ENCODE results near the gene IL9.

Gene IL9

DNA sequence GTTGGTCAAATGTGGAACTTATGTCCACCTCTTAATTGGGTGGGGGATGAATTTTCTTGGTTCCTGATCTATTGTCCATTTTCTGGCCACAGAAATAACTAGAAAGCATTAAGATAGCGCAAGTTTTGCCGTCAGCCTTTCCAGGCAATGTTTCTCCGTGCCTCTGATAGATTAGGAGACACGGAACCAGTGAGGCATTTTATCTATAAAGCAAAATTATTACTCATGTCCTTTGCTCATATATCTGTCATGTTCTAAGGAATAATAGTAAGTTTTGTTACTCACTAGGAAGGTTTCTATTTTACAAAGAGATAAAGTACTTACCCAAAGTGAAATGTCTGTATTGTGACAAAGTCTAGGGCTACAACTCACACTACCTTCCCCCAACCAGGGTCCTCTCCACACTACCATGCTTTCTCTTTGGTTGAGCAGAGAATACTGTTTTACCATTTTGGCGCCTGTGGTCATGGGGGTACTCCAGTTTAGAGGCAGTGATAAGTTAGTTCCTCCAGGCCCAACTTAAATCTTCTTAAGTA, 19.9 kb upstream of the IL9 start:
- Mint-ChIP-seq H3K4me3 (no peak overlapping the region), H3K27ac (ENCODE audit: low read depth) (no peak overlapping the region), H3K36me3 (ENCODE audit: insufficient read depth) (no peaks in the 10 kb centered on the region), H3K9me3 (no peaks in the 10 kb centered on the region), H3K4me1 (peaks cover 17% of the 10 kb centered on the region), H3K27me3 (peaks cover 45% of the 10 kb centered on the region)
- DNase-seq (ENCODE audit: low spot score in 2 of 2) (no peak), ATAC-seq (replicated peaks; ENCODE audit: extremely low read depth, poor library complexity, severe bottlenecking) (no peak)

GRCh38 chr5:135913713-135914626, 18.3 kb upstream of the IL9 start:
- Mint-ChIP-seq H3K4me3 (no peak overlapping the region), H3K4me1 (peaks cover 17% of the 10 kb centered on the region), H3K9me3 (no peaks in the 10 kb centered on the region), H3K27ac (ENCODE audit: low read depth) (no peak overlapping the region), H3K36me3 (ENCODE audit: insufficient read depth) (no peaks in the 10 kb centered on the region), H3K27me3 (peaks cover 60% of the 10 kb centered on the region)
- peak; percentile 22 for ATAC-seq (replicated peaks; ENCODE audit: extremely low read depth, poor library complexity, severe bottlenecking)
- DNase-seq (ENCODE audit: low spot score in 2 of 2), result no peak

DNA sequence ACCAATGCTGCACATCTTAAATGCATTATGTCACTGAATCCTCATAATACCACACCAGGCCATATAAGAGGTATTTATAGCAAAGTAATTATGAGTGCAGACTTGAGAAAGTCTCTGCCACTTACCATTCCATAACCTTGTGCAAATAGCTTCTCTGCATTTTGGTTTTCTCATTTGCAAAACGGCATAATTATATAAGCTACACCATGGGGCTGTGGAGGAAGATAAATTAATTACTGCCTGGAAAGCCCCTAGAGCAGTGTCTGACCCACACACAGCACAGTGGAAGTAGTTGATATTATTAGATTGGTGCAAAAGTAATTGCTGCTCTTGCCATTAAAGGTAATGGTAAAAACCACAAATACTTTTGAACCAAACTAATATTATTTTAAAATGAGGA, 9.5 kb upstream of the IL9 start:
- Mint-ChIP-seq H3K36me3 (ENCODE audit: insufficient read depth) (peaks cover 2% of the 10 kb centered on the region), H3K27me3 (peaks cover 82% of the 10 kb centered on the region)

GRCh38 chr5:135901633-135902032, 6.0 kb upstream of the IL9 start:
- Mint-ChIP-seq H3K36me3 (ENCODE audit: insufficient read depth) (no peaks in the 10 kb centered on the region), H3K4me1 (no peaks in the 10 kb centered on the region), H3K4me3 (no peak overlapping the region), H3K27ac (ENCODE audit: low read depth) (no peak overlapping the region), H3K27me3 (peaks cover 87% of the 10 kb centered on the region), H3K9me3 (no peaks in the 10 kb centered on the region)
- no peak for DNase-seq (ENCODE audit: low spot score in 2 of 2)
- no peak for ATAC-seq (replicated peaks; ENCODE audit: extremely low read depth, poor library complexity, severe bottlenecking)

More for the DNA sequence above, 9.5 kb upstream of the IL9 start:
- Mint-ChIP-seq H3K4me1 (no peaks in the 10 kb centered on the region), H3K9me3 (no peaks in the 10 kb centered on the region), H3K27ac (ENCODE audit: low read depth) (no peak overlapping the region), H3K4me3 (no peak overlapping the region)
- ATAC-seq (replicated peaks; ENCODE audit: extremely low read depth, poor library complexity, severe bottlenecking) (no peak), DNase-seq (ENCODE audit: low spot score in 2 of 2) (no peak)

DNA sequence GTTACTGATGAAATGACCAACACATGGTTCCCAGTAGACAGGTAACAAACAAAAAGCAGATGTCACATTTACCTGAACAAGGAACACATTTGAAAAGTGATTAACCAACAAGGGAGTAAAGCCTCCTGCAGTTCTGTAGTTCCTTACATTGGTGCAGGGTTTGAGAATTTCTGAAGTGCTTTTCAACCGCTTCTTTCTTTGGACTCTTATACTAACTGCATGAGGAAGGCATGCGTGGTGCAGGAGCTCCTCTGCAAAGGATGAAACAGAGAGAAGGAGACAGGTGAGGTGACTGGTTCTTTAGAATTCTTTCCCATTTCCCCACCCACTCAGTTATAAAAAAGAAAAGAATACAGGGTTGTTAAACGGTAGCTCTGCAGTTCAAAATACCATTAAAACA, 4.6 kb upstream of the IL9 start:
- H3K4me3 Mint-ChIP-seq, result no peak overlapping the region
- no peak for DNase-seq (ENCODE audit: low spot score in 2 of 2)
- no peaks in the 10 kb centered on the region for H3K36me3 Mint-ChIP-seq (ENCODE audit: insufficient read depth)
- H3K9me3 Mint-ChIP-seq, result no peaks in the 10 kb centered on the region
- H3K27me3 Mint-ChIP-seq, result peaks cover 87% of the 10 kb centered on the region
- H3K27ac Mint-ChIP-seq (ENCODE audit: low read depth), result no peak overlapping the region
- ATAC-seq (replicated peaks; ENCODE audit: extremely low read depth, poor library complexity, severe bottlenecking), result no peak
- H3K4me1 Mint-ChIP-seq, result no peaks in the 10 kb centered on the region

DNA sequence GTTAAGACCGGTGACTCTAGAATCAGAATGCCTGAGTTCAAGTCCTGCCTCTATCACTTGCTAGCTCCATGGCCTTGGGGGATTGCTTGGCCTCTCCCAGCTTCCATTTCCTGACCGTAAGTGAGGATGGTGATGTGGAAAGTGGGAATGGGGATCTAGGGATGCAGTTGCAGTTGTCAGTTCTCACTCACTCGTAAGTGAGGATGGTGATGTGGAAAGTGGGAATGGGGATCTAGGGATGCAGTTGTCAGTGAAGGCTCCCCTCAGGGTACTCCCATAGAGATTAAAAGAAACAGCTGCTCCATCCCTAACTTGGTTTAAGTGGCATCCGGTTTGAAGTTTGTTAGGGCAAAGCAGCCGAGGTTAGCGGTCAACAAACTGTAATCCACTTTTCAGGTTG, 3.0 kb upstream of the IL9 start:
- ATAC-seq (replicated peaks; ENCODE audit: extremely low read depth, poor library complexity, severe bottlenecking), result no peak
- Mint-ChIP-seq H3K36me3 (ENCODE audit: insufficient read depth) (no peaks in the 10 kb centered on the region), H3K27me3 (peaks cover 81% of the 10 kb centered on the region), H3K4me1 (no peaks in the 10 kb centered on the region), H3K4me3 (no peak overlapping the region), H3K9me3 (no peaks in the 10 kb centered on the region), H3K27ac (ENCODE audit: low read depth) (no peak overlapping the region)
- DNase-seq (ENCODE audit: low spot score in 2 of 2), result no peak

DNA sequence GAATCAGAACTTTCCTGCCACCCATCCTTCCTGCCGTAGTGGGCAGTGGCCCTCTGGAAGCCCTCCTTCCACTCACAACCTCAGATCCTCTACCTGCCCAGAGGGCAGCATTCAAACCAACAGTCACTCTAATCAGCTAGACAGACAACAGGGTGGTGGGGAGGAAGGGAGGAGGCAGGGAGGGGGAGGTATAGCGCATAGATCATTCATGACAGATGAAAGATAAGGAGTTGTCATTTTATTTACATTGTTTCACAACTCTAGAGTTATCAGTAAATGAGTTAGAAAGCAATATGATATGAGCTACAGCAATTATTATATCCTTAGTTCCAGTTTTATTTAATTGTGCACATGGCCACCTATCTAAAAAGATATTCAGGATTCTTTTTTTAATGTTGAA, 852 bp downstream of the IL9 start:
- peaks cover 70% of the 10 kb centered on the region for H3K27me3 Mint-ChIP-seq
- H3K4me1 Mint-ChIP-seq, result peaks cover 9% of the 10 kb centered on the region
- H3K4me3 Mint-ChIP-seq, result no peak overlapping the region

DNA sequence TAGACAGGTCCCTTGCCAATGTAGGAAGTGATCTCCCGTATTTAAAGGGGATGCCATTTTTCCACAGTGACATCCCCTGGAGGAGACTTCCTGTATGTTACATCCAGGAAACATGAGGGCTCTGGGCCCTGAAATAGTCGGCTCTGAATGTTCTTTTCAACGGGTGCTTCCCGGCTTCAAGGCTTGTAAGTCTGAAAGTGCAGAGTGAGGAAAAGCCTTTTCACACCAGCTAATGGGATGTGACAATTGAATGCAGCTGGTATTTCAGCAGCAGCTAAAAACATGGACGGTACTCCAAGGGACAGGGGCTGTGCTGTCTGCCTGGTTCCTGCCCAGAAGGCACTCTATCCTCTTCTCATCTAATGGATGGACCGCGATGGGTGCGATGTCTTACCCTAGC, 1.4 kb downstream of the IL9 start:
- Mint-ChIP-seq H3K4me1 (peaks cover 9% of the 10 kb centered on the region), H3K27me3 (peaks cover 67% of the 10 kb centered on the region), H3K4me3 (no peak overlapping the region), H3K27ac (ENCODE audit: low read depth) (no peak overlapping the region), H3K9me3 (no peaks in the 10 kb centered on the region), H3K36me3 (ENCODE audit: insufficient read depth) (no peaks in the 10 kb centered on the region)
- no peak for DNase-seq (ENCODE audit: low spot score in 2 of 2)
- no peak for ATAC-seq (replicated peaks; ENCODE audit: extremely low read depth, poor library complexity, severe bottlenecking)

More for the DNA sequence above, 852 bp downstream of the IL9 start:
- ATAC-seq (replicated peaks; ENCODE audit: extremely low read depth, poor library complexity, severe bottlenecking) (no peak), DNase-seq (ENCODE audit: low spot score in 2 of 2) (no peak)
- no peaks in the 10 kb centered on the region for H3K36me3 Mint-ChIP-seq (ENCODE audit: insufficient read depth)
- H3K9me3 Mint-ChIP-seq, result no peaks in the 10 kb centered on the region
- H3K27ac Mint-ChIP-seq (ENCODE audit: low read depth), result no peak overlapping the region

- Mint-ChIP-seq H3K9me3 (no peaks in the 10 kb centered on the region), H3K4me3 (no peak overlapping the region), H3K4me1 (peaks cover 16% of the 10 kb centered on the region), H3K36me3 (ENCODE audit: insufficient read depth) (peaks cover 2% of the 10 kb centered on the region), H3K27ac (ENCODE audit: low read depth) (no peak overlapping the region), H3K27me3 (peaks cover 50% of the 10 kb centered on the region)
- ATAC-seq (replicated peaks; ENCODE audit: extremely low read depth, poor library complexity, severe bottlenecking), result no peak
- DNase-seq (ENCODE audit: low spot score in 2 of 2), result no peak
These were observed 3.9 kb downstream of the IL9 start for GRCh38 chr5:135891791-135892190.

DNA sequence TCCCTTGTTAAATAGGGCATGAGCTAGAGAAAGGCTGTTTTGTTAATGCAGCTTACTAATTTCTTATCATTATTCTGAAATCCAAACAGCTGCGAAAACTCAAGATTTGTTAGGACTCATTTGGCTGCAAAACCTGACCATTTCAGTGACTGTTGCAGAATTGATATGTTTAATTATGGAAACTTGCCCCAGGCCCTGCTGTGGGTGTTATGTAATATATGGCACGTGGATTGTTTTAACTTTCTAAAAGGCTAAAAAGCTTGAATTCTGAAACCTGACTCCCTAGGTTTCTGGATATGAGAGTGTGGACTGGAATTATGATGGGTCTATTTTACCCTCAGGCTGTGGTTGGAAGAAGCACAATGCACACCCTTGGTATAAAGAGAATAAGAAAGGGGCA, 4.4 kb downstream of the IL9 start:
- H3K36me3 Mint-ChIP-seq (ENCODE audit: insufficient read depth), result peaks cover 2% of the 10 kb centered on the region
- no peak for DNase-seq (ENCODE audit: low spot score in 2 of 2)

GRCh38 chr5:135890867-135891266, 4.8 kb downstream of the IL9 start:
- peaks cover 16% of the 10 kb centered on the region for H3K4me1 Mint-ChIP-seq
- ATAC-seq (replicated peaks; ENCODE audit: extremely low read depth, poor library complexity, severe bottlenecking) (peak; percentile 33), DNase-seq (ENCODE audit: low spot score in 2 of 2) (no peak)
- H3K9me3 Mint-ChIP-seq, result no peaks in the 10 kb centered on the region
- peaks cover 2% of the 10 kb centered on the region for H3K36me3 Mint-ChIP-seq (ENCODE audit: insufficient read depth)
- H3K27ac Mint-ChIP-seq (ENCODE audit: low read depth), result no peak overlapping the region
- H3K4me3 Mint-ChIP-seq, result no peak overlapping the region
- peaks cover 42% of the 10 kb centered on the region for H3K27me3 Mint-ChIP-seq

More for the DNA sequence above, 4.4 kb downstream of the IL9 start:
- H3K27me3 Mint-ChIP-seq, result peaks cover 44% of the 10 kb centered on the region
- H3K27ac Mint-ChIP-seq (ENCODE audit: low read depth), result no peak overlapping the region
- ATAC-seq (replicated peaks; ENCODE audit: extremely low read depth, poor library complexity, severe bottlenecking), result no peak
- no peak overlapping the region for H3K4me3 Mint-ChIP-seq
- H3K9me3 Mint-ChIP-seq, result no peaks in the 10 kb centered on the region
- peaks cover 16% of the 10 kb centered on the region for H3K4me1 Mint-ChIP-seq

DNA sequence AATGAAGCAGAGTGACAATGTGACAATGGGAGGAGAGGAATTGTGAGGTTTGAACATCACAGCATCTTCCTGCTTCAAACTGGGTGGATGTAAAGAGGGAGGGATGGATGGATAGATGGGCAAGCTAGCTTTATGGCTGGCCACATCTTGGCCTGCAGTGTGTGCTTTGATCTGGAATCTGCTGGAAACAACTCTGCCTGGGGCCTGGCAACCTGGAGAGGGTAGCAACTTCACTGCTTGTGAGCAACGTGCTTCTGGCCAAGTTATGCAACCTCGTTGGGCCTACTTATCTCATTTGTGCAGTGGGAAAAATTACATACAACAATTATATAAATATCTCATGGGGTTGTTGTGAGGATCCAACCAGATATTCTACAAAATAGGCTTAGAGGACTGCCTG, 5.3 kb downstream of the IL9 start:
- Mint-ChIP-seq H3K9me3 (no peaks in the 10 kb centered on the region), H3K27ac (ENCODE audit: low read depth) (no peak overlapping the region), H3K4me1 (peaks cover 16% of the 10 kb centered on the region), H3K36me3 (ENCODE audit: insufficient read depth) (peaks cover 2% of the 10 kb centered on the region), H3K27me3 (peaks cover 42% of the 10 kb centered on the region), H3K4me3 (no peak overlapping the region)
- ATAC-seq (replicated peaks; ENCODE audit: extremely low read depth, poor library complexity, severe bottlenecking) (no peak), DNase-seq (ENCODE audit: low spot score in 2 of 2) (no peak)

Measured in central memory CD8-positive, alpha-beta T cell (primary cell).